ENCODE results near the gene ZNF83.
A peak's percentile ranks its signal among the peaks of the same experiment; 100 is the strongest.

The ZNF83 gene

DNA sequence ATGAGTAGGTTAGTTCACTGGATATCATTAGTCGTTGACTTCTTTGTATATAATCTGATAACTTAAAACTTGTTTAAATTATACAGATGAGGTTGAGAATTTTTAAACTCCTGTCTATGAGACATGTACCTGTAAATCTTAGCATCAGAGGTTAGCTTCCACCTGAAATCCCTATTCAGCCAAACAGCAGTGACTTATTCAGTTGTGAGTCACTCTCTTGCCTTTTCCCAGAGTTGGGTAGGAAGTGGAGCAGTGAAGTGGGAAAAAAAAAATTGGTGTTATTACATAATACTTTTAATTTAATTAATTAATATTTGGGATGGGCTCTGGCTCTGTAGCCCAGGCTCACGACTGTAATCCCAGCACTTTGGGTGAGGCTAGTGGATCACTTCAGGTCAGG, 35.2 kb downstream of the ZNF83 start:
- TF ChIP-seq CSRNP3 (CRISPR knock-in tag; IDR thresholded peaks at IDR 0.05) (no peak), SNAI2 (CRISPR knock-in tag; IDR thresholded peaks at IDR 0.05) (no peak), ESRRG (CRISPR knock-in tag; IDR thresholded peaks at IDR 0.05) (no peak), TOX (CRISPR knock-in tag; IDR thresholded peaks at IDR 0.05; ENCODE audit: borderline replicate concordance) (no peak), GLIS3 (CRISPR knock-in tag; IDR thresholded peaks at IDR 0.05) (no peak), ZFP30 (CRISPR knock-in tag; IDR thresholded peaks at IDR 0.05) (no peak), ZFP3 (CRISPR knock-in tag; IDR thresholded peaks at IDR 0.05) (no peak), ZNF70 (CRISPR knock-in tag; IDR thresholded peaks at IDR 0.05) (no peak), ZNF565 (CRISPR knock-in tag; conservative IDR thresholded peaks at IDR 0.05; ENCODE audit: low read depth) (no peak), CSDC2 (CRISPR knock-in tag; IDR thresholded peaks at IDR 0.05) (no peak), ZNF8 (CRISPR knock-in tag; IDR thresholded peaks at IDR 0.05) (no peak), PATZ1 (CRISPR knock-in tag; IDR thresholded peaks at IDR 0.05; ENCODE audit: borderline replicate concordance) (no peak), OSR1 (CRISPR knock-in tag; IDR thresholded peaks at IDR 0.05) (no peak), CREB5 (CRISPR knock-in tag; IDR thresholded peaks at IDR 0.05; ENCODE audit: low read depth) (no peak)
- TF ChIP-seq, protein P1, sequence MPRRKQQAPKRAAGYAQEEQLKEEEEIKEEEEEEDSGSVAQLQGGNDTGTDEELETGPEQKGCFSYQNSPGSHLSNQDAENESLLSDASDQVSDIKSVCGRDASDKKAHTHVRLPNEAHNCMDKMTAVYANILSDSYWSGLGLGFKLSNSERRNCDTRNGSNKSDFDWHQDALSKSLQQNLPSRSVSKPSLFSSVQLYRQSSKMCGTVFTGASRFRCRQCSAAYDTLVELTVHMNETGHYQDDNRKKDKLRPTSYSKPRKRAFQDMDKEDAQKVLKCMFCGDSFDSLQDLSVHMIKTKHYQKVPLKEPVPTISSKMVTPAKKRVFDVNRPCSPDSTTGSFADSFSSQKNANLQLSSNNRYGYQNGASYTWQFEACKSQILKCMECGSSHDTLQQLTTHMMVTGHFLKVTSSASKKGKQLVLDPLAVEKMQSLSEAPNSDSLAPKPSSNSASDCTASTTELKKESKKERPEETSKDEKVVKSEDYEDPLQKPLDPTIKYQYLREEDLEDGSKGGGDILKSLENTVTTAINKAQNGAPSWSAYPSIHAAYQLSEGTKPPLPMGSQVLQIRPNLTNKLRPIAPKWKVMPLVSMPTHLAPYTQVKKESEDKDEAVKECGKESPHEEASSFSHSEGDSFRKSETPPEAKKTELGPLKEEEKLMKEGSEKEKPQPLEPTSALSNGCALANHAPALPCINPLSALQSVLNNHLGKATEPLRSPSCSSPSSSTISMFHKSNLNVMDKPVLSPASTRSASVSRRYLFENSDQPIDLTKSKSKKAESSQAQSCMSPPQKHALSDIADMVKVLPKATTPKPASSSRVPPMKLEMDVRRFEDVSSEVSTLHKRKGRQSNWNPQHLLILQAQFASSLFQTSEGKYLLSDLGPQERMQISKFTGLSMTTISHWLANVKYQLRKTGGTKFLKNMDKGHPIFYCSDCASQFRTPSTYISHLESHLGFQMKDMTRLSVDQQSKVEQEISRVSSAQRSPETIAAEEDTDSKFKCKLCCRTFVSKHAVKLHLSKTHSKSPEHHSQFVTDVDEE (CRISPR knock-in tag; IDR thresholded peaks at IDR 0.05): no peak
- TF ChIP-seq, protein P2, sequence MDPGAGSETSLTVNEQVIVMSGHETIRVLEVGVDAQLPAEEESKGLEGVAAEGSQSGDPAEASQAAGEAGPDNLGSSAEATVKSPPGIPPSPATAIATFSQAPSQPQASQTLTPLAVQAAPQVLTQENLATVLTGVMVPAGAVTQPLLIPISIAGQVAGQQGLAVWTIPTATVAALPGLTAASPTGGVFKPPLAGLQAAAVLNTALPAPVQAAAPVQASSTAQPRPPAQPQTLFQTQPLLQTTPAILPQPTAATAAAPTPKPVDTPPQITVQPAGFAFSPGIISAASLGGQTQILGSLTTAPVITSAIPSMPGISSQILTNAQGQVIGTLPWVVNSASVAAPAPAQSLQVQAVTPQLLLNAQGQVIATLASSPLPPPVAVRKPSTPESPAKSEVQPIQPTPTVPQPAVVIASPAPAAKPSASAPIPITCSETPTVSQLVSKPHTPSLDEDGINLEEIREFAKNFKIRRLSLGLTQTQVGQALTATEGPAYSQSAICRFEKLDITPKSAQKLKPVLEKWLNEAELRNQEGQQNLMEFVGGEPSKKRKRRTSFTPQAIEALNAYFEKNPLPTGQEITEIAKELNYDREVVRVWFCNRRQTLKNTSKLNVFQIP (CRISPR knock-in tag; IDR thresholded peaks at IDR 0.05; ENCODE audit: borderline replicate concordance, low read depth): no peak

GRCh38 chr19:52601974-52602366, 36.2 kb downstream of the ZNF83 start:
- ATAC-seq: peak; percentile 3; the same call in 2 of the 3 replicates

More for the DNA sequence above, 35.2 kb downstream of the ZNF83 start:
- ATAC-seq: no peak

DNA sequence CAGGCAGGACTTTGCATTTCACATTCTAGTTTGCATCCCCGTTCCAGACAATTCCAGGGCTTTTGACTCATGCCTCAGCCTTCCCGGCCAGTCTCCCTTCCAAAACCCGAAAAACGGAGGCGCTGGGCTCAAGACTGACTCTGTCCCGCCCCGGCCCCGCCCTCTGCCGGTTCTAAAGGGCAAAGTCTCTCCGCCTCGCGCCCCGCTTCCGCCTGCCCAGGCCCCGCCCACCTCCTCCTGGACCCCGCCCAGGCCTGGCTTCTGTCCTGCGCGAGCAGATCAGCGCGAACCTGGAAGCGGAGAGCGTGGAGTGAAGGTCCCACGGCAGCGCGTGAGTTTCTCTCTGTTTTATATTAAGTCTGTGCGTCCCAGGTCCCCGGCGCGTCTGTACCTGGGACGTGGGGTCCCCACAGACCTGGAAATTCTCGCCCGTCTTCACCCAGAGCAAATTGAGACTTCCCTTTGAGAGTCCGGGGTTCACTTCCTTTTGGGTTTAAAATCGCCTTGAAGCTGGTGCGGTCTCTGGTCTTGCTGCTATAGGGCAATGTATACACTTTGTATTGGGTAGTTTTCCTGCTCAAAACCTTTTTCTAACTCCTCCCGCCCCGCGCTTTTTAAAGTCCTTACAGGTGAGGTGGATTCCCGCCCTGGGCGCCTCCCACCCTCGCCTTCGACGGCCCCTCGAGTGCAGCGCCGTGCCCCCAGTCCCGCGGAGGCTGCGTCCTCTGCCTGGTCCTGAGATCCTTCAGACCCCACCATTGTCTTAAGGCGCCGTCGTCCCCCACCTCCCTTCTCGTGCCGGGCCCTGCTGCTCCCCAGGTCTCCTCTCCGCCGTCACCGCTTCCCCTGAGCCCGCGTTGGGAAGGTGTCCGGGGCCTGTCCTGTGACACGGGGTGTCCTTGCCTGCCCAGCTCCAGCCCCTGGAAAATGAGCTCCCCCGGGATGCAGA, 36.9 kb downstream of the ZNF83 start:
- peak; percentile 99 for ATAC-seq
- no peak for TF ChIP-seq CSDC2 (CRISPR knock-in tag; IDR thresholded peaks at IDR 0.05)
- TF ChIP-seq, protein P2 (CRISPR knock-in tag; IDR thresholded peaks at IDR 0.05; ENCODE audit: borderline replicate concordance, low read depth): no peak
- no peak for TF ChIP-seq ZFP3 (CRISPR knock-in tag; IDR thresholded peaks at IDR 0.05)
- no peak for TF ChIP-seq TOX (CRISPR knock-in tag; IDR thresholded peaks at IDR 0.05; ENCODE audit: borderline replicate concordance)
- TF ChIP-seq ESRRG (CRISPR knock-in tag; IDR thresholded peaks at IDR 0.05): no peak
- no peak for TF ChIP-seq ZNF565 (CRISPR knock-in tag; conservative IDR thresholded peaks at IDR 0.05; ENCODE audit: low read depth)
- TF ChIP-seq ISL1 (CRISPR knock-in tag; IDR thresholded peaks at IDR 0.05): no peak
- no peak for TF ChIP-seq PATZ1 (CRISPR knock-in tag; IDR thresholded peaks at IDR 0.05; ENCODE audit: borderline replicate concordance)
- no peak for TF ChIP-seq ZNF70 (CRISPR knock-in tag; IDR thresholded peaks at IDR 0.05)
- TF ChIP-seq CREB5 (CRISPR knock-in tag; IDR thresholded peaks at IDR 0.05; ENCODE audit: low read depth): no peak
- TF ChIP-seq SNAI2 (CRISPR knock-in tag; IDR thresholded peaks at IDR 0.05): no peak
- no peak for TF ChIP-seq CSRNP3 (CRISPR knock-in tag; IDR thresholded peaks at IDR 0.05)
- TF ChIP-seq BACH2 (CRISPR knock-in tag; IDR thresholded peaks at IDR 0.05; ENCODE audit: borderline replicate concordance): no peak
- TF ChIP-seq ZNF8 (CRISPR knock-in tag; IDR thresholded peaks at IDR 0.05): no peak
